Measurements from ENCODE around the gene TMEM98.

DNA sequence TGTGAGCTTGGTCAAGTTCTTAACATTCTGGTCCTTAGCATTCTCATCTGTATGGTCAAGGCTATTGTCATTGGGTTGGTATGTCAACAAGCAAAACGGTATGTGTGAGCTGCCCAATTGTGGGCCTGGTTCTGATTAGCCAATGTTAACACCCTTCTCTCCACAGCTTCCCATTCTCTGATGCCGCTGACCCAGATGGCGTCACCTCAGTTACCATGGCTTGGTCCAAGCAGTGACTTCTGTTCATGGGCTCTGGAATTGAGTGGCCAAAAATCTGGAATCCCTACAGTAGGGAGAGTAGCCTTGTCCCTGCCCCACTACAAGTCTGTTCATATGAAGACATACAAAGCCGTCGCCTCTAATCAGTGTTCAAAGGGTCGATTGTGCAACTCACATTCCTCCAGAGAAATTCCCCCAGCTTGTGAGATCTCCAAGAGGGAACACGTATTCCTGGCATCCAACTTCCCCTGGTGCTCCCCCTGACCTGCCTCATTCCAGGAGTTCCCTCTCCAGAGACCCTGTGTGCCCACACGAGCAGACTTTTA, 15.8 kb downstream of the TMEM98 start:
- no peak for TF ChIP-seq EZH2 (IDR thresholded peaks at IDR 0.05; ENCODE audit: borderline replicate concordance, low read length)
- TF ChIP-seq, protein P1, sequence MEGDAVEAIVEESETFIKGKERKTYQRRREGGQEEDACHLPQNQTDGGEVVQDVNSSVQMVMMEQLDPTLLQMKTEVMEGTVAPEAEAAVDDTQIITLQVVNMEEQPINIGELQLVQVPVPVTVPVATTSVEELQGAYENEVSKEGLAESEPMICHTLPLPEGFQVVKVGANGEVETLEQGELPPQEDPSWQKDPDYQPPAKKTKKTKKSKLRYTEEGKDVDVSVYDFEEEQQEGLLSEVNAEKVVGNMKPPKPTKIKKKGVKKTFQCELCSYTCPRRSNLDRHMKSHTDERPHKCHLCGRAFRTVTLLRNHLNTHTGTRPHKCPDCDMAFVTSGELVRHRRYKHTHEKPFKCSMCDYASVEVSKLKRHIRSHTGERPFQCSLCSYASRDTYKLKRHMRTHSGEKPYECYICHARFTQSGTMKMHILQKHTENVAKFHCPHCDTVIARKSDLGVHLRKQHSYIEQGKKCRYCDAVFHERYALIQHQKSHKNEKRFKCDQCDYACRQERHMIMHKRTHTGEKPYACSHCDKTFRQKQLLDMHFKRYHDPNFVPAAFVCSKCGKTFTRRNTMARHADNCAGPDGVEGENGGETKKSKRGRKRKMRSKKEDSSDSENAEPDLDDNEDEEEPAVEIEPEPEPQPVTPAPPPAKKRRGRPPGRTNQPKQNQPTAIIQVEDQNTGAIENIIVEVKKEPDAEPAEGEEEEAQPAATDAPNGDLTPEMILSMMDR (conservative IDR thresholded peaks at IDR 0.05 in 1 of 2, IDR thresholded peaks at IDR 0.05 in 1 of 2; ENCODE audit: extremely low read depth in 1 of 2, insufficient read depth in 1 of 2, low read depth in 1 of 2, low read length in 2 of 2), result no peak

All from mammary epithelial cell (primary cell).